Kidney capillary endothelial cell (primary cell): ENCODE results near the gene RIMS4.

Experiments used
- DNase-seq: peaks from one replicate; pipeline ENCODE4 v3.0.0-alpha.2; 2018; ENCODE audit warnings: low spot score

The RIMS4 gene

DNA sequence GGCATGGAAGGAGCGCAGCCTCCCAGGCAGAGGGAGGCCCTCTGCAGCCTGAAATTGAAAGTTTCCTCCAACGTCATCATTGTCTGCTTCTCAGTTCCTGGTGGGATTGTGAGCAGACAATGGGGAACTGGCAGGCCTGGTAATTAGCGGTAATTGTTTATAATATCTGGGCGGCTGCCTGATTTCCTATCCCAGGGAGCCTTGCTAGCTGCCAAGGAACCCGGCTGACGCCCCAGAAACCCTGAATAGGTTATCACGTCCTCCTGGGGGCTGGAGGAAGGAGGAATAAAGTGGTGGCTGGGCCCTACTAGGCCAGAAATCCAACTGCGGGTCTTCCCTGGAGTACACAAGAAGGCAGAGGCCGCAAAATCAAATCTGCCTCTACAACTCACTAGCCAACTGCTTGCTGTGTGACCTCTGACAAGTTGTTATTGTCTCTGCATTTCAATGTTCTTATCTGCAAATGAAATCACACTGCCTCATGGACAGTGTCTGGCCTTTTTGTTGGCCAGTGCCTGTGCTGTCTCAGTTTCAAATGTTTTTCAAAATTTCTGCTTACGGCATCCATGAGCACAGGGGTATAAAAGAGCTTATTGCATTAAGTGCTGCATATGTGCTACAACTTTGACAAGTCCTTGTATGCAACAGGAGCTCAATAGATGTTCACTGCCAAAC is 47.7 kb downstream of the RIMS4 start:
- DNase-seq, result no peak

GRCh38 chr20:44761423-44761822 is 48.9 kb downstream of the RIMS4 start:
- DNase-seq, result no peak

DNA sequence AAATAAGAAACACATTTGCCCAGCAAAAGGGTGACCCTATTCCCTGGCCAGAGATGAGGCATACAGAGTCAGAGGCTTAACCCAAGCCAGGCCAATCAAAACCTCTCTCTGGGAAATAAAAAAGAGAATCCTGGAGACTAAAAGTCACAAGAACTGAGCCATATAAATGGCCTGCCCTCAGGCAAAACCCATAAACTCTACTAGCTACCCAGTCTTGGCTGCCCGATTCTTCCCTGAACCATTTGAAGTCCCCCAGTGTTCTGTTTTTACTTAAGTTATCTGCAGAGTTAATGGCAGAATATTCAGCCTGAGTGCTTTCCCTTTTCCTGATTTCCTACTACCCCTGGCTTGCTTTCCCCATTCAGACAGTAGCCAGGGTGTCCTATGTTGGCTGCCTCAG is 50.8 kb downstream of the RIMS4 start:
- DNase-seq, result no peak

DNA sequence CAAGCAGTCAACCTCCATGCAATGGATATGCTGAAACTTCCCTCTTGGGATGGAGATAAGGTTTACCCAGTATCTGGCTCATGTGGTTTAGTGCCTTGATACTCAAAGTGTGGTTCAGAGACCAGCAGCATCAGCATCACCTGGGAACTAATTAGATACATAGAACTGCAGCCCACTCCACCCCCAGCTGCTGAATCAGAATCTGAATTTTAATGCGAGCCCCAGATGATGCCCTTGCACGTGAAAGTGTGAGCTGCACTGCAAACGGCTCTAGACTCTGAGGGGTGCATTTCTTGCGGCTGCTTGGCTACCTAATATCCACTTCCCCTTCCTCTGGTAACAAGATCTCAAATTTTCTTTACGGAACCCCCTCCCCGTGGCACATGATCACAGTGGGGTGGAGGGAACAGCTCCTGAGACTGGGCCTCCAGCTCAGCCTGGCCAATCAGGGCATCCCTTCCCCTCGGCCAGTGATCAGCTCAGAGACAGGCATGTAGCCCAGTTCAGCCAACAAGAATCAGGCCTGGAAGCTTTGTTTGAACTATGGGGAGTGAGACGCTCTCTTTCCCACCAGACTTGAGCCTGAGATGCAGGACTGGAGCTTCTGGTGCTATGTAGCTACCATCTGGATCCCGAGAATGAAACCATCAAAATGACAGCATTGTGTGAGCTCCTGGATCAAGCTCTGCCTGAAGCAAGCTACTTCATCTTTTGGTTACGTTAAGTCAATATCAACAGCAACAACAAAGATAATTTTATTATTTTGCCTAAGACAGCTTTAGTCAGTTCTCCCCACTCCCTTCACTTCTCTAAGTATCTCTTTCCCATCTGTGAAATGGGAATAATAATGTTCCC is 51.9 kb downstream of the RIMS4 start:
- DNase-seq, result no peak

- no peak for DNase-seq
These were observed 53.4 kb downstream of the RIMS4 start for GRCh38 chr20:44756956-44757355.

- DNase-seq, result no peak
These were observed 54.2 kb downstream of the RIMS4 start for GRCh38 chr20:44756011-44756688.

GRCh38 chr20:44754554-44754953 is 55.8 kb downstream of the RIMS4 start:
- DNase-seq, result no peak

GRCh38 chr20:44752099-44752931 is 58.0 kb downstream of the RIMS4 start:
- no peak for DNase-seq

GRCh38 chr20:44750081-44750805 is 60.1 kb downstream of the RIMS4 start:
- DNase-seq, result no peak

DNA sequence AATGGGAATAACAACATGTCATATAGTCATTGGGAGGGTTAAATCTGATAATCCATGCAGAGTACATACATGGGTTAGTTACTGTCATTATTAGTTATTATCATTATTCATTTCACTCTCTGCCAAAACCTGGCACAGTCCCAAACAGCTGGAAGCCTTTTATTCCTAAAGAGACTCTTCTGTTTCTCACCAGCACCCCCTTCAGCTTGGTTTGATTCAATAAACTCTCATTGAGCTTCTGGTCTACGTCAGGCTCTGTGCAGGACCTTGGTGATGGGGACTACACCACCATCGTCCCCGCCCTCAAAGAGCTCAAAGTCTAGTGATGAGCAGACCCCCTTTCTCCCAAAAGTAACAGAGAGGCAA is 62.4 kb downstream of the RIMS4 start:
- no peak for DNase-seq

- DNase-seq, result peak; percentile 47
These were observed 63.0 kb downstream of the RIMS4 start for GRCh38 chr20:44747166-44748004.

GRCh38 chr20:44746367-44747165 is 63.8 kb downstream of the RIMS4 start:
- DNase-seq, result no peak

DNA sequence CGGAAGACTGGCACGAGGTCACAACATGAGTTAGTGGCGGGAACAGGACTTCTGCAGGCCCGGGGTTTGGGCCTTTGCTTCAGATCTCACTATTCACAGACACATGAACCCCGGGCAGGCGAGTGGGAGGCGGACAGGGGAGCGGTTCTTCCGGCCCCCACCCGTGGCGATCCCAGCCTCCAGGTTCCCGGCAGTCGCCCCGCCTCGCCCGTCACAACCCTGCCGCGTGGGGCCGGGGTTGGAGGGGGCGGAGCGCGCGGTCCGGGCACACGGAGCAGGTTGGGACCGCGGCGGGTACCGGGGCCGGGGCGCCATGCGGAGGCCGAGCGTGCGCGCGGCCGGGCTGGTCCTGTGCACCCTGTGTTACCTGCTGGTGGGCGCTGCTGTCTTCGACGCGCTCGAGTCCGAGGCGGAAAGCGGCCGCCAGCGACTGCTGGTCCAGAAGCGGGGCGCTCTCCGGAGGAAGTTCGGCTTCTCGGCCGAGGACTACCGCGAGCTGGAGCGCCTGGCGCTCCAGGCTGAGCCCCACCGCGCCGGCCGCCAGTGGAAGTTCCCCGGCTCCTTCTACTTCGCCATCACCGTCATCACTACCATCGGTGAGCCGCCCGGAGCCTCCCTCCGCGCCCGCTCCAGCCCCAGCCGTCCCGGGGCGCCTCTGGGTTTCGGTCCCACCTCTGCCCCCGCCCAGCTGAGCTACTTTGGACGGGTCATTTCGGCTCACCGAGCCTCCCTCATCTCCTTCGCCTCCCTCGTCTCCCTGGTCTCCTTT is 64.6 kb downstream of the RIMS4 start, which contains the start of gene KCNK15:
Gene KCNK15, plus strand, starts transcription at position 268 of the 769 bp plus-strand sequence. Its CDS starts 46 bp downstream, at position 314.
- no peak for DNase-seq

DNA sequence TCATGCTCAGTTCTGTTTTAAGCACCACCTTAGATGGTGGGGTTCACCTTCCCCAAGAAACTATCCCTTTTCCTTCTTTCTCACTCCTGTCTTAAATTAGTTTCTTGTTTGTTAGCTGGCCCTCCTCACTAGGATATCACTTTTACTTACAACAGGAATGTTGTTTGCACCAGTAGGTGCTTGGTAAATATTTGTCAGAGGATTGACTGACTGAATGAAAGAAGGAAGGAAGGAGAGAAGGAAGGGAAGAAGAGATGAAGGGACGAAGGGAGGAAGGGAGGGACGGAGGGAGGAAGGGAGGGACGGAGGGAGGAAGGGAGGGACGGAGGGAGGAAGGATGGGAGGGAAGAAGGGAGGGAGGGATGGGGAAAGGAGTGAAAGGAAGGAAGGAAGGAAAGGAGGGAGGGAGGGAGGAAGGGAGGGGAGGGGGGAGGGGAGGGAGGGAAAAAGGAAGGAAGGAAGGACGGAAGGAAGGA is 65.2 kb downstream of the RIMS4 start:
- no peak for DNase-seq

- DNase-seq, result no peak
These were observed 66.3 kb downstream of the RIMS4 start for GRCh38 chr20:44743916-44744655.

GRCh38 chr20:44743080-44743701 is 67.2 kb downstream of the RIMS4 start:
- DNase-seq, result no peak

DNA sequence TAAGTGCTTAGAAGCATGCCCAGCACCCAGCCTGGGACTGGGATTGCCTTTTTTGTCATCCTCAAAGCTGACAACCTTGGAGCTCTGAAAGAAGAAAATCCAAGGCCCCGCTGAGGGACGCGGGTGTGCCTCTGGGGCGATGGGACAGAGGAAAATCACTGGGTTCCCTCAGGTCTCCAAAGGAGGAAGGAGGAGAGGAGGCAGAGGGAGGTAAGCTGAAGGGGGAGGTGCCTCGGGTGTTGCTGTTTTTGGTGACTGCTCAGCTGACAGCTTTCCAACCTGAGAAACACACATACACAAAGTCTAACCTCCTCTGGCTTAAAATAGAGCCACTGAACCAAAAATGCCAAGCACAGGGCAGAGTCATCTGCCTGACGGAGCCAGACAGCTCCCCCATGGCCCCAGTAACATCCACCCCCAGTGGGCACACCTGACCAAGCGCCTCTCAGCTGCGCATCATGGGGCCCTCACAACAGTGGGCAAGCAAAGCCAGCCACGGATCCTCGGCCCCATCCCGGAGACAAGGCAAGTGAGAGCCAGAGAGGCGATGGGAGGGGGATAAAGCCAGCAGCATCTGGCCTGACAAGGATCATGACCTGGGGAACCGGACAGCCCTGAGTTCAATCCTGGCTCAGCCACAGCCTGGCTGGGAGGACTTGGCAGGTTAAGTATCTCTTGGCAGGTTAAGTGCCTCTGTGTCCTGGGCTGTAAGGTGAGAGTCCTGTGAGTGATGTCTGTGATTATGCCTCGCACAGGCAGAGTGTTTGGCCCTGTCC is 67.9 kb downstream of the RIMS4 start:
- DNase-seq, result no peak
